HepG2 (cell line): ENCODE measurements around the gene AUTS2.

Experiments
- EZH2 ChIP-seq: conservative IDR thresholded peaks from 2 replicates; pipeline ENCODE4 v1.6.1; 2012; ENCODE audit warnings: mild to moderate bottlenecking, low read depth, low read length, moderate library complexity
- HBP1 ChIP-seq: IDR thresholded peaks from 2 replicates; pipeline ENCODE4 v1.6.1; 2016; ENCODE audit warnings: low read depth, control low read depth
- HHEX ChIP-seq: IDR thresholded peaks from 2 replicates; pipeline ENCODE4 v1.6.1; 2016; ENCODE audit warnings: control low read depth
- KMT2A ChIP-seq: sonication (generic); formaldehyde crosslinking; IDR thresholded peaks from 2 replicates; pipeline ENCODE4 v1.4.0; 2020; ENCODE audit warnings: missing genetic modification reagents
- NR3C1 ChIP-seq: sonication (generic); formaldehyde crosslinking; IDR thresholded peaks from 2 replicates; pipeline ENCODE4 v1.4.0; 2020; ENCODE audit warnings: missing genetic modification reagents
- YY1 ChIP-seq: IDR thresholded peaks from 2 replicates; pipeline ENCODE4 v1.6.1; 2011; ENCODE audit warnings: low read length, low read depth, moderate library complexity, mild to moderate bottlenecking; ENCODE audit not compliant: insufficient read depth, insufficient replicate concordance
- ZNF558 ChIP-seq: sonication (generic); formaldehyde crosslinking; IDR thresholded peaks from 2 replicates; pipeline ENCODE4 v1.9.0; 2022; ENCODE audit warnings: mild to moderate bottlenecking, missing genetic modification reagents, borderline replicate concordance
- ZSCAN20 ChIP-seq: sonication (generic); formaldehyde crosslinking; IDR thresholded peaks from 2 replicates; pipeline ENCODE4 v1.4.0; 2020; ENCODE audit warnings: missing genetic modification reagents, mild to moderate bottlenecking, borderline replicate concordance
- TF ChIP-seq, protein P1 (sequence below): sonication (generic); formaldehyde crosslinking; IDR thresholded peaks from 2 replicates; pipeline ENCODE4 v1.5.0; 2020; ENCODE audit warnings: mild to moderate bottlenecking, missing genetic modification reagents, moderate library complexity
- TF ChIP-seq, protein P2 (sequence below): sonication (generic); formaldehyde crosslinking; IDR thresholded peaks from 2 replicates; pipeline ENCODE4 v1.5.0; 2020; ENCODE audit warnings: missing genetic modification reagents, mild to moderate bottlenecking, borderline replicate concordance
- TF ChIP-seq, protein P3 (sequence below): sonication (generic); formaldehyde crosslinking; IDR thresholded peaks from 2 replicates; pipeline ENCODE4 v1.4.0; 2020; ENCODE audit warnings: mild to moderate bottlenecking, missing genetic modification reagents

GRCh38 chr7:70794962-70795361, 1196.7 kb downstream of the AUTS2 start:
- TF ChIP-seq, protein P1, sequence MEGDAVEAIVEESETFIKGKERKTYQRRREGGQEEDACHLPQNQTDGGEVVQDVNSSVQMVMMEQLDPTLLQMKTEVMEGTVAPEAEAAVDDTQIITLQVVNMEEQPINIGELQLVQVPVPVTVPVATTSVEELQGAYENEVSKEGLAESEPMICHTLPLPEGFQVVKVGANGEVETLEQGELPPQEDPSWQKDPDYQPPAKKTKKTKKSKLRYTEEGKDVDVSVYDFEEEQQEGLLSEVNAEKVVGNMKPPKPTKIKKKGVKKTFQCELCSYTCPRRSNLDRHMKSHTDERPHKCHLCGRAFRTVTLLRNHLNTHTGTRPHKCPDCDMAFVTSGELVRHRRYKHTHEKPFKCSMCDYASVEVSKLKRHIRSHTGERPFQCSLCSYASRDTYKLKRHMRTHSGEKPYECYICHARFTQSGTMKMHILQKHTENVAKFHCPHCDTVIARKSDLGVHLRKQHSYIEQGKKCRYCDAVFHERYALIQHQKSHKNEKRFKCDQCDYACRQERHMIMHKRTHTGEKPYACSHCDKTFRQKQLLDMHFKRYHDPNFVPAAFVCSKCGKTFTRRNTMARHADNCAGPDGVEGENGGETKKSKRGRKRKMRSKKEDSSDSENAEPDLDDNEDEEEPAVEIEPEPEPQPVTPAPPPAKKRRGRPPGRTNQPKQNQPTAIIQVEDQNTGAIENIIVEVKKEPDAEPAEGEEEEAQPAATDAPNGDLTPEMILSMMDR, result no peak
- TF ChIP-seq, protein P2, sequence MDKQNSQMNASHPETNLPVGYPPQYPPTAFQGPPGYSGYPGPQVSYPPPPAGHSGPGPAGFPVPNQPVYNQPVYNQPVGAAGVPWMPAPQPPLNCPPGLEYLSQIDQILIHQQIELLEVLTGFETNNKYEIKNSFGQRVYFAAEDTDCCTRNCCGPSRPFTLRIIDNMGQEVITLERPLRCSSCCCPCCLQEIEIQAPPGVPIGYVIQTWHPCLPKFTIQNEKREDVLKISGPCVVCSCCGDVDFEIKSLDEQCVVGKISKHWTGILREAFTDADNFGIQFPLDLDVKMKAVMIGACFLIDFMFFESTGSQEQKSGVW (CRISPR knock-in tag), result no peak
- TF ChIP-seq KMT2A, result no peak
- TF ChIP-seq YY1, result no peak
- TF ChIP-seq EZH2, result no peak
- no peak for TF ChIP-seq HHEX (CRISPR knock-in tag)
- no peak for TF ChIP-seq NR3C1
- TF ChIP-seq ZSCAN20 (CRISPR knock-in tag), result no peak
- TF ChIP-seq, protein P3, sequence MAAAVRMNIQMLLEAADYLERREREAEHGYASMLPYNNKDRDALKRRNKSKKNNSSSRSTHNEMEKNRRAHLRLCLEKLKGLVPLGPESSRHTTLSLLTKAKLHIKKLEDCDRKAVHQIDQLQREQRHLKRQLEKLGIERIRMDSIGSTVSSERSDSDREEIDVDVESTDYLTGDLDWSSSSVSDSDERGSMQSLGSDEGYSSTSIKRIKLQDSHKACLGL (CRISPR knock-in tag), result no peak
- TF ChIP-seq ZNF558, result no peak
- no peak for TF ChIP-seq HBP1 (CRISPR knock-in tag)
